ENCODE measurements around the gene TKFC.

DNA sequence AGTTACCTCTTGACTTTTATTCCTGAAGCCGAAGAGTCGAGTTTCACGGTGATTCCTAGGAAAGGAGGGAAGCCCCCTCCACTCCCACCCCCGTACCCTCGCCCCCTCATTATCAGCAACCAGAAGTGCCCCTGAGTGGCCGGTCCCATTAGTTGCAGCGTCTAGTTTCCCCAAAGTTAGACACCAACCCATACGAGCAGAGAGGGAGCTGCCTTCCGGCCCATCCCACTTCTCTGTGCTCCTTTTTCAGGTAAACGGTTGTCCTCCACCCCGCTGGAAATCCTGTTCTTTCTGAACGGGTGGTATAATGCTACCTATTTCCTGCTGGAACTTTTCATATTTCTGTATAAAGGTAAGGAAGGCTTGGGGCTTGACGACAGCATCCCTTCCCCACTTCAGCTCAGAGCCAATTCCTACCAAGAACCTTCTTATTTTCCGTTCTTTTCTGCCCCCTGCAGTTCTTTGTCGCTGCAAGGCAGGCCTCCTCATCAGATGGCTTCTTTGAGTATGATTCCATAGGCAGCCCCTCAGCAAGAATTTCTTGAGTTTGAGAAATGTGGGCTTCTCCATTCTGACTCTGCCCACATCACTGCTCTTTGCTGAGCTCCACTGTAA is 60.1 kb downstream of the TKFC start:
- TF ChIP-seq ZNF548 (tag by site-specific recombination; IDR thresholded peaks at IDR 0.05) (no peak), CTCF (tag by site-specific recombination; IDR thresholded peaks at IDR 0.05) (0 out of 2 replicates have a peak, but pooled peaks have one; percentile 12), ZFP37 (tag by site-specific recombination; IDR thresholded peaks at IDR 0.05) (no peak), ZNF292 (tag by site-specific recombination; IDR thresholded peaks at IDR 0.05; ENCODE audit: borderline replicate concordance, low read depth) (no peak)

All from HEK293 (cell line).